M059J (cell line): Measurements from ENCODE around the gene TGFB1I1. TPM values are rescaled to one million over a fixed set of nuclear protein-coding genes. Genes with fewer than 3 reads are reported as not detected.
"Not testable (repeated sequence)": the region's sequence is repeated elsewhere in the genome, so short reads cannot be mapped to it uniquely, and the experiment has no call there.

ENCODE experiments used
- DNase-seq: peaks from one replicate; pipeline ENCODE4 v3.0.0-alpha.2; 2012; ENCODE audit warnings: low read depth
- total RNA-seq: library from RNA; depleted of rRNA; stranded (reverse); fragments of >200 nt; shearing (Covaris generic); gene quantifications from 2 replicates; pipeline ENCODE4 v1.2.3, GENCODE V29; 2014; rRNA removed

The TGFB1I1 gene
- total RNA-seq, 1 experiment from 2014 or later = 37.5 TPM

GRCh38 chr16:31517800-31518402 lies 45.9 kb downstream of the TGFB1I1 start:
- DNase-seq = no peak

GRCh38 chr16:31519759-31520431 lies 47.9 kb downstream of the TGFB1I1 start:
- no peak for DNase-seq

GRCh38 chr16:31521368-31521767 lies 49.4 kb downstream of the TGFB1I1 start:
- DNase-seq = no peak

- DNase-seq = no peak
These were observed 50.1 kb downstream of the TGFB1I1 start for GRCh38 chr16:31522071-31522470.

- DNase-seq = not testable (repeated sequence)
These were observed 51.8 kb downstream of the TGFB1I1 start for GRCh38 chr16:31523768-31524167.

- no peak for DNase-seq
These were observed 53.2 kb downstream of the TGFB1I1 start for GRCh38 chr16:31525113-31525512.

Other genes with a start within 250 kb of the TGFB1I1 start
- not detected in 2 replicates for gene ITGAM, start 212.2 kb upstream of the TGFB1I1 start, total RNA-seq
- 1.1 and 2.8 TPM in 2 replicates for gene ITGAX, start 117.0 kb upstream of the TGFB1I1 start, total RNA-seq
- gene ITGAD, start 78.8 kb upstream of the TGFB1I1 start, total RNA-seq = 0.05 TPM in 1 of 2 replicates, not detected in the other
- not detected in 2 replicates for gene COX6A2, start 43.8 kb upstream of the TGFB1I1 start, total RNA-seq
- gene ZNF843, start 29.4 kb upstream of the TGFB1I1 start, total RNA-seq = 0.25 TPM in 1 of 2 replicates, not detected in the other
- 8.6 and 17.7 TPM in 2 replicates for gene ARMC5, start 12.7 kb upstream of the TGFB1I1 start, total RNA-seq
- gene SLC5A2, start 11.0 kb downstream of the TGFB1I1 start, total RNA-seq = 0.10 TPM in 1 of 2 replicates, not detected in the other
- gene RUSF1, start 36.2 kb downstream of the TGFB1I1 start, total RNA-seq = 29.7 and 47.8 TPM in 2 replicates
- gene AHSP, start 55.7 kb downstream of the TGFB1I1 start, total RNA-seq = not detected in 2 replicates